Testis (tissue), 2 donors: ENCODE measurements around the gene KRT26.

Source experiments
- CTCF ChIP-seq, 3 experiments: fragments of 450-650 bp in 2 of 3; fragments of 200-600 bp in 1 of 3; sonication (generic) in 1 of 3; IDR thresholded peaks; one replicate each; pipeline ENCODE4 v1.5.1; 2016 to 2019; ENCODE audit warnings: antibody characterized with exemption in 3 of 3, mild to moderate bottlenecking in 2 of 3, moderate library complexity in 1 of 3
- POLR2A ChIP-seq: fragments of 450-650 bp; IDR thresholded peaks from one replicate; pipeline ENCODE4 v1.6.1; 2017; ENCODE audit warnings: antibody characterized with exemption, mild to moderate bottlenecking, moderate library complexity

GRCh38 chr17:40738553-40738952 is 33.4 kb downstream of the KRT26 start:
- no peak for TF ChIP-seq CTCF (IDR thresholded peaks at IDR 0.05)
- no peak for TF ChIP-seq POLR2A
